ENCODE data around the gene DOCK7. TPM values are rescaled to one million over a fixed set of nuclear protein-coding genes. Genes with fewer than 3 reads are reported as not detected.

DOCK7 gene
- total and polyA plus RNA-seq, 8 donors = 33.1 to 53.8 (median 44.0) TPM

- no peak for ATAC-seq
- Histone ChIP-seq H3K27ac (no peak overlapping the region), H3K27me3 (no peaks in the 10 kb centered on the region), H3K4me1 (no peaks in the 10 kb centered on the region), H3K9me3 (peaks cover 0 to 13% of the 10 kb centered on the region in 2 donors), H3K36me3 (peaks cover 0 to 15% of the 10 kb centered on the region in 2 donors), H3K4me3 (no peak overlapping the region)
- no peak for TF ChIP-seq CTCF (IDR thresholded peaks at IDR 0.05)
- intact Hi-C loops (cut with DNase I) = no loop called here
- DNase-seq = no peak
Observed at GRCh38 chr1:62514746-62515423, 173.3 kb downstream of the DOCK7 start.

- intact Hi-C loops (cut with DNase I) = no loop called here
- Histone ChIP-seq H3K9me3 (peaks cover 0 to under 1% of the 10 kb centered on the region in 2 donors), H3K4me1 (no peaks in the 10 kb centered on the region), H3K36me3 (peaks cover 0 to 17% of the 10 kb centered on the region in 2 donors), H3K27ac (no peak overlapping the region), H3K27me3 (no peaks in the 10 kb centered on the region), H3K4me3 (no peak overlapping the region)
- no peak for DNase-seq
- no peak for TF ChIP-seq CTCF (IDR thresholded peaks at IDR 0.05)
- ATAC-seq = no peak
Observed at GRCh38 chr1:62513013-62513412, 175.2 kb downstream of the DOCK7 start.

- Histone ChIP-seq H3K4me3 (no peak overlapping the region), H3K36me3 (peaks cover 0 to 21% of the 10 kb centered on the region in 2 donors), H3K27me3 (no peaks in the 10 kb centered on the region), H3K27ac (no peak overlapping the region), H3K9me3 (no peaks in the 10 kb centered on the region), H3K4me1 (no peaks in the 10 kb centered on the region)
- ATAC-seq = no peak
- DNase-seq = no peak
- intact Hi-C loops (cut with DNase I) = loop anchor here in 1 of 2 donors (10.0 kb wide), 1 partner anchor 236 kb away; no protein-coding TSS in a partner anchor
- TF ChIP-seq CTCF (IDR thresholded peaks at IDR 0.05) = no peak
Observed at GRCh38 chr1:62509028-62509427, 179.2 kb downstream of the DOCK7 start.

GRCh38 chr1:62508187-62508758 lies 179.9 kb downstream of the DOCK7 start:
- DNase-seq = peak in 2 of 4 donors; percentile 34 to 57
- peak; percentile 64 for ATAC-seq
- Histone ChIP-seq H3K4me3 (no peak overlapping the region), H3K9me3 (no peaks in the 10 kb centered on the region), H3K27me3 (no peaks in the 10 kb centered on the region), H3K36me3 (peaks cover 0 to 16% of the 10 kb centered on the region in 2 donors), H3K4me1 (no peaks in the 10 kb centered on the region), H3K27ac (no peak overlapping the region)
- TF ChIP-seq CTCF (IDR thresholded peaks at IDR 0.05) = peak in 1 of 2 donors; percentile 37
- intact Hi-C loops (cut with DNase I) = loop anchor here in 1 of 2 donors (10.0 kb wide), 1 partner anchor 237 kb away; no protein-coding TSS in a partner anchor

GRCh38 chr1:62500210-62500609 lies 188.0 kb downstream of the DOCK7 start:
- DNase-seq = no peak
- Histone ChIP-seq H3K9me3 (no peaks in the 10 kb centered on the region), H3K27ac (no peak overlapping the region), H3K27me3 (no peaks in the 10 kb centered on the region), H3K4me3 (no peak overlapping the region), H3K4me1 (no peaks in the 10 kb centered on the region), H3K36me3 (no peaks in the 10 kb centered on the region)
- intact Hi-C loops (cut with DNase I) = loop anchor here in 1 of 2 donors (10.0 kb wide), 1 partner anchor 245 kb away; no protein-coding TSS in a partner anchor
- TF ChIP-seq CTCF (IDR thresholded peaks at IDR 0.05) = no peak
- ATAC-seq = no peak

Measured in left lung (tissue), 10 donors.